Activated naive CD8-positive, alpha-beta T cell treated with anti-CD3 and anti-CD28 coated beads for 36 hours (primary cell): ENCODE results near the gene HLA-F. TPM values are rescaled to one million over a fixed set of nuclear protein-coding genes. Genes with fewer than 3 reads are reported as not detected.

ENCODE experiments used
- DNase-seq: peaks from one replicate; pipeline ENCODE4 v3.0.0; 2021
- H3K27ac Mint-ChIP-seq: one replicate; pipeline ENCODE4 v1.8.0; 2022; ENCODE audit warnings: mild to moderate bottlenecking, moderate library complexity, mixed read lengths
- H3K27me3 Mint-ChIP-seq: one replicate; pipeline ENCODE4 v1.8.0; 2022; ENCODE audit warnings: mild to moderate bottlenecking, mixed read lengths
- H3K36me3 Mint-ChIP-seq: one replicate; pipeline ENCODE4 v1.8.0; 2021; ENCODE audit warnings: mild to moderate bottlenecking, mixed read lengths
- H3K4me1 Mint-ChIP-seq: one replicate; pipeline ENCODE4 v1.8.0; 2021; ENCODE audit warnings: mixed read lengths
- H3K4me3 Mint-ChIP-seq: one replicate; pipeline ENCODE4 v1.8.0; 2022; ENCODE audit warnings: mild to moderate bottlenecking, moderate library complexity, mixed read lengths
- H3K9me3 Mint-ChIP-seq: one replicate; pipeline ENCODE4 v1.8.0; 2022; ENCODE audit warnings: mixed read lengths
- total RNA-seq, 2 experiments: library from RNA; stranded (reverse); gene quantifications; one replicate each; pipeline ENCODE4 v1.2.3, GENCODE V29; 2021

Gene HLA-F
- total RNA-seq, 2 experiments from 2014 or later = 178 to 181 TPM

DNA sequence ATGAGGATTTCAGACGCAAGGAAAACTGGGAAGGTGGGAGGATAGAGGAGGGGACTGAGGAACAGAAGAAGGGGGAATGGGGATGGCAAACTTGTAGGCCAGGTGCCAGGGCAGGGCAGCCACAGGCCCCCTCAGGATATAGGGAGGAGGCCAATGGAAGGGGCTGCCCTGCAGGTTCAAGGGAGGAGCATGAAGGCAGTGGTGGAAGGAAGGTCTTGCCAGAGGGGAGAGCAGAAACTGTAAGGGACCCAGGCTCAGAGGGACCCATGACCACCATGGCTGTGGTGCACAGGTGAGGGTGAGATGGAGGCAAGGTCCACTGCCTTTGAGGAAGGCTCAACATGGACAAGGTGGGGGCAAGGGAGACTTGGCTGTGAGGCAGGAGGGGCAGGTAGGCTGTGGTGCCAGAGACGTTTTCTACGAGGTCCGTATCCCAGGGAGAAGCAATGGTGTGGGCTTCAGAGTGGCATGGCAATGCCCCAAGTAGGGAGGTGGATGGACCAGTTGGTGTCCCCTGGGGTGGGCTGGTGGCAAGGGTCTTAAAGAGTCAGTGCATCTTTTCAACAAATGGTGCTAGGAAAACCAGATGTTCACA is 22.7 kb downstream of the HLA-F start:
- Mint-ChIP-seq H3K4me1 (peaks cover 24% of the 10 kb centered on the region), H3K27me3 (no peaks in the 10 kb centered on the region), H3K9me3 (no peaks in the 10 kb centered on the region), H3K36me3 (no peaks in the 10 kb centered on the region), H3K4me3 (no peak overlapping the region), H3K27ac (no peak overlapping the region)
- no peak for DNase-seq

GRCh38 chr6:29746846-29747687 is 23.8 kb downstream of the HLA-F start:
- Mint-ChIP-seq H3K27ac (no peak overlapping the region), H3K4me3 (peak overlapping the region; percentile 94), H3K36me3 (no peaks in the 10 kb centered on the region), H3K9me3 (no peaks in the 10 kb centered on the region), H3K4me1 (peaks cover 29% of the 10 kb centered on the region), H3K27me3 (no peaks in the 10 kb centered on the region)
- DNase-seq = no peak

DNA sequence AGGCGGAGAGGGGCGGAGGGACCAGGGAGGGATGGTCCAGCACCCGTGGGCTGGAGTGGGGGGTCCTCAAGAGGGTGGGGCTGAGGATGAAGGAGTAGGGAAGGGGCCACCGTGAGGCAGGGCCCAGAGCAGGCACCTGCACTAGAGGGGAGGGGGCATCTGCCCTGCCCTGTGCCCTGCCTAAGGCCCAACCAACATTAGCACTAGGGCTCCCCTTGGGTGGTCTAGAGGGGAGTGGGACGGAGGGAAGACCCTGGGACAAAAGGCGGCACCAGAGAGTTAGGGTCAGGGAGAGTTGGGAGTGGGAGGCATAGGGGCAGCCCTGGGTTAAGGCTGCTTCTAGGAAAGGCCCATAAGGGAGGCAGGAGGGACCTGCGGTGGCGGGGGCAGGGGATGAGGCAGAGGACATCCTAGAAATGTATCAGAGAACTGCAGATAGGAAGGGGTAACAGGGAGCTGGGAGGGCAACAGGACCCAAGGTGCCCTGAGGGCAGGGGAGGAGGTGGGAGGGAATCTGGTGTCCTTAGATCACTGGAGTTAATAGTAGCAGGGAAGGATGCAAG is 24.5 kb downstream of the HLA-F start:
- Mint-ChIP-seq H3K27ac (no peak overlapping the region), H3K9me3 (no peaks in the 10 kb centered on the region), H3K27me3 (no peaks in the 10 kb centered on the region), H3K4me3 (peak overlapping the region; percentile 94), H3K36me3 (no peaks in the 10 kb centered on the region), H3K4me1 (peaks cover 29% of the 10 kb centered on the region)
- DNase-seq = no peak

- H3K9me3 Mint-ChIP-seq = no peaks in the 10 kb centered on the region
- H3K27ac Mint-ChIP-seq = peak overlapping the region; percentile 82
- no peaks in the 10 kb centered on the region for H3K27me3 Mint-ChIP-seq
- no peaks in the 10 kb centered on the region for H3K36me3 Mint-ChIP-seq
- H3K4me3 Mint-ChIP-seq = peak overlapping the region; percentile 94
- DNase-seq = peak; percentile 83
- peaks cover 29% of the 10 kb centered on the region for H3K4me1 Mint-ChIP-seq
These were observed 25.4 kb downstream of the HLA-F start for GRCh38 chr6:29748391-29749307.

- H3K27ac Mint-ChIP-seq = peak overlapping the region; percentile 59
- peak overlapping the region; percentile 94 for H3K4me3 Mint-ChIP-seq
- DNase-seq = no peak
- peaks cover 29% of the 10 kb centered on the region for H3K4me1 Mint-ChIP-seq
- no peaks in the 10 kb centered on the region for H3K27me3 Mint-ChIP-seq
- H3K9me3 Mint-ChIP-seq = no peaks in the 10 kb centered on the region
- H3K36me3 Mint-ChIP-seq = no peaks in the 10 kb centered on the region
These were observed 26.1 kb downstream of the HLA-F start for GRCh38 chr6:29749308-29749662.

DNA sequence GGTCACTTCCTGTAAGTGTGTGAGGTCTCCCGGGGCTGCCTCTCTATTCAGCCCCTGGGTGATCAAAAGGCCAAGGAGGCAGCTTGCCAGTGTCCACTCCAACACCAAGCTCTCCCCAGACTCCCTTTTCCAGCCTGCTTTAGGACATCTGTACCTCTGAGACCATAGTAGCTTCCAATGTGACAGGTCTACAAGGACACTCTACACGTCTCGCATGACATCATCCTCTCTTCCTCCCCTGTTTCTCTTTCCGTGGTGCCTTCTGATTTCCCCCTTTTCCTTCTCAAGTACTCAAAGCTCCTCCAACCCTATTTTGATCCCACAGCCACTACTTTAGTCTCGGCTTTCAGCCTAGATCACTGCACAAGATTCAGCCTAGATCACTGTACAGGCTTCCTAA is 26.4 kb downstream of the HLA-F start:
- peak overlapping the region; percentile 59 for H3K27ac Mint-ChIP-seq
- peaks cover 29% of the 10 kb centered on the region for H3K4me1 Mint-ChIP-seq
- H3K4me3 Mint-ChIP-seq = peak overlapping the region; percentile 94
- no peaks in the 10 kb centered on the region for H3K9me3 Mint-ChIP-seq
- H3K36me3 Mint-ChIP-seq = no peaks in the 10 kb centered on the region
- H3K27me3 Mint-ChIP-seq = no peaks in the 10 kb centered on the region
- no peak for DNase-seq

DNA sequence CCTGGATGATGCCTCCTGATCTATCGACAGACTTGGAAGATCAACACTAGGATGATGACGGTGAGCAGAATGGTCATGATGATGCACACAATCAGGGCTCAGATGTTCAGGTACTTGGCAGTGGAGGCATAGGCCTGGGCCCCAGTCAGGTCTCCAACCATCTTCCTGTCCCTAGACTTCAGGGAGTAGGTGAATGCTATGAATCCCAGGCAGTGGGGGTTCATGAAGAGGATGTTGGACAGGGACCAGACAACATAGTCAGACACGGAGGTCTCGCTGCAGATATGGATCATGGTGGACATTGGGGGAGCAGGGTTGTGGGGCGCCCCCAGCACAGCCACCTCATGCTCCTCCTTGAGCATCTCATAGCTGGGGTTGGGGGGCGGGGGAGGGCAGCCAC is 27.5 kb downstream of the HLA-F start:
- Mint-ChIP-seq H3K36me3 (no peaks in the 10 kb centered on the region), H3K9me3 (no peaks in the 10 kb centered on the region), H3K27me3 (no peaks in the 10 kb centered on the region), H3K27ac (no peak overlapping the region), H3K4me1 (peaks cover 28% of the 10 kb centered on the region), H3K4me3 (peak overlapping the region; percentile 9)
- no peak for DNase-seq

DNA sequence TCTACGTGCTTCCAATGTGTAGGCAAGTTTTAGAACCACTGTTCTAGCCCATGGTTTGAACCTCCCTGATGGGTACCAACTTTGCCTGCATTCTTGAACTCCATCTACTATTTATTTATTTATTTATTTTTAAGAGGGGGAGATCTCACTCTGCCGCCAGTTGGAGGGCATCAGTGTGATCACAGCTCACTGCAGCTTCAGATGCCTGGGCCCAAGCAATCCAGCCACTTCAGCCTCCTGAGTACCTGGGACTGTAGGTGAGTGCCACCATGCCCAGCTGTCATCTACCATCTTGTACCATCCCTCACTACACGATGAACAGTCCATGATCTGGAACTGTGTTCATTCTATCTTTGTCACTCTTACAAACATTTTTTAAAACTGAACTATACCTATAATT is 28.2 kb downstream of the HLA-F start:
- DNase-seq = no peak
- peaks cover 26% of the 10 kb centered on the region for H3K4me1 Mint-ChIP-seq
- peak overlapping the region; percentile 59 for H3K27ac Mint-ChIP-seq
- H3K4me3 Mint-ChIP-seq = peak overlapping the region; percentile 90
- no peaks in the 10 kb centered on the region for H3K9me3 Mint-ChIP-seq
- no peaks in the 10 kb centered on the region for H3K27me3 Mint-ChIP-seq
- no peaks in the 10 kb centered on the region for H3K36me3 Mint-ChIP-seq

GRCh38 chr6:29752451-29753308 is 29.4 kb downstream of the HLA-F start:
- Mint-ChIP-seq H3K9me3 (no peaks in the 10 kb centered on the region), H3K4me1 (peaks cover 22% of the 10 kb centered on the region), H3K4me3 (peak overlapping the region; percentile 90), H3K27me3 (no peaks in the 10 kb centered on the region), H3K36me3 (no peaks in the 10 kb centered on the region), H3K27ac (peak overlapping the region; percentile 82)
- DNase-seq = peak; percentile 86

DNA sequence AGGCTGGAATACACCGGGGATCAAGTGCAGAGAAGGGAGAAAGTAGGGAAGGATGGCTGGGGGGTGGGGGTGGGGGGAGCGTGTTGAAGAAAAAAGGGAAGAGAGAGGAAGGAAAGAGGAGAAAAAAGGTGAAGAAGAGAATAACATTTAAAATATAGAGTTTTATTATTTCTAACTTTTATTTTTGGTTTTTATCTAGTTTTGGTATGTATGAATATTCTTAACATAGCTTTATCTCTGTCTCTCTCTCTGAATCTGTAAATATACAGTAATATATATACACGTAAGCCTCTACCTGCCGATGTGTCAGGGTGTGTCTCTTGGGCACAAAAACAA is 30.0 kb downstream of the HLA-F start:
- Mint-ChIP-seq H3K27ac (peak overlapping the region; percentile 82), H3K9me3 (no peaks in the 10 kb centered on the region), H3K4me1 (peaks cover 17% of the 10 kb centered on the region), H3K36me3 (no peaks in the 10 kb centered on the region), H3K27me3 (no peaks in the 10 kb centered on the region), H3K4me3 (peak overlapping the region; percentile 90)
- no peak for DNase-seq

DNA sequence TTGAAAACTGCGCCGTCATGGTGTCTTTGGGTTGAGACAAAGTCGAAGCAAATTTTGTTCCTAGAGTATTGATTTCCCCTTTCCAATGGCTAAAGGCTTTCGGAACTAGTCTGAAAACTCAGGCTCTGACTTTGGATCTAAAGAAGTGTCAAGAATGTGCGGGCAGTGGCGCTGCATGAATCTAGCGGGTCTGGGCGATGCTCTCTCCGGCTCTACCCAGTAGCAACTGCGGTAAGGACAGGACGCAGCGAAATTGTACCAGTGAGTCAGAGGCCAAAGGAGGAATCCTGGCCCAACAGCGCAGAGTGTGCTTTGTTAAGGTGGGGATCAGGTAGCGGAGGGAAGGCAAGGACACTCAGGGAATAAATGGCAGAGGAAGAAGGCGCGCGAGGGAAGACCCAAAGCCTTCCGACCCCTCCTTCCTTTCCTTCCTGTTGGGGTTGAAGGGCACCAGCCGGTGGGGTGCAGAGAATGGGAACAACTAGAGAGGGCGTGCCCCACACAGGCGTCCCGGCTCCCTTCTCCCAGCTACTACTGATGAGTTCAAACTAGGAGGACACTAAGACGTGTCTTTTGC is 32.1 kb downstream of the HLA-F start:
- Mint-ChIP-seq H3K4me1 (peaks cover 6% of the 10 kb centered on the region), H3K27me3 (no peaks in the 10 kb centered on the region), H3K36me3 (no peaks in the 10 kb centered on the region), H3K27ac (no peak overlapping the region), H3K4me3 (no peak overlapping the region), H3K9me3 (no peaks in the 10 kb centered on the region)
- DNase-seq = no peak

DNA sequence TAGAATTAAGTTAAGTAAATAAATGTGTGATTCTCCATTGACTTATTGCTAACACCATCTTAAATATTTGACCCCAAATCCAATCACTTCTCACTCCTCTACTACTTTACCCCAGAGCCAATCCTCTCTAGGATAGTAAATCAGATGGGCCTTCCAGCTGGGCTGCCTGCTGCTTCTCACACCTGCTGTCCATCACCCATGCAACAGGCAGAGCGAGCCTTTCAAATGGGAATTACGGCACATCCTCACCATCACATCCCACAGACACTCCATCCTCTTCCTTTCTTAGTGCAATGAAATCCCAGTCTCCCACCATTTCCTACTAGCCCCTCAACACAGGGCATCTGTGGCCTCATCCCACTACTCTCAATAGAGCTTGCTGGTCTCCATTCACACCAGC is 34.0 kb downstream of the HLA-F start:
- H3K9me3 Mint-ChIP-seq = no peaks in the 10 kb centered on the region
- H3K27ac Mint-ChIP-seq = no peak overlapping the region
- H3K36me3 Mint-ChIP-seq = no peaks in the 10 kb centered on the region
- H3K4me1 Mint-ChIP-seq = no peaks in the 10 kb centered on the region
- H3K27me3 Mint-ChIP-seq = no peaks in the 10 kb centered on the region
- DNase-seq = no peak
- H3K4me3 Mint-ChIP-seq = no peak overlapping the region

GRCh38 chr6:29757701-29758293 is 34.6 kb downstream of the HLA-F start:
- Mint-ChIP-seq H3K4me1 (peaks cover under 1% of the 10 kb centered on the region), H3K27ac (no peak overlapping the region), H3K27me3 (no peaks in the 10 kb centered on the region), H3K36me3 (no peaks in the 10 kb centered on the region), H3K9me3 (no peaks in the 10 kb centered on the region), H3K4me3 (no peak overlapping the region)
- no peak for DNase-seq

DNA sequence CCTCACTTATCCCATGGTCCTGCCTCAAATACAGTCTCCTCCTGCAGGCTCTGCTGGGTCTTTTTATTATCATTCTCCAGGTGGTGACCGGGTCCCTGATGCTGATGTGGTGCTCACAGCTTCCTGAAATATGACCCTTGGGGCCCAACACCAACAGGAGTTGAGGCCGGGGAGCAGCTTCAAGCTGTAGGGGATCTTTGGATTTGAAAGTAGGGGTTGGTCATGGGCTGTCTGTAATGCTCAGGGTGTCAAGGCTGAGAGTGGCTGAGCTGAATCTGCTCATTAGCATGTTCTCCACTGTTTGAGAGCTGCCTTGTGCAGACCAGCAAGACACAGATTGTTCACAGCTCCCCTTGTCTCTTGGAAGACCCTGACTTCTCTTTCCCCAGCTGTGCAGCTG is 35.5 kb downstream of the HLA-F start:
- H3K36me3 Mint-ChIP-seq = no peaks in the 10 kb centered on the region
- H3K27ac Mint-ChIP-seq = no peak overlapping the region
- H3K4me1 Mint-ChIP-seq = peaks cover 7% of the 10 kb centered on the region
- no peak for DNase-seq
- H3K4me3 Mint-ChIP-seq = no peak overlapping the region
- no peaks in the 10 kb centered on the region for H3K9me3 Mint-ChIP-seq
- H3K27me3 Mint-ChIP-seq = no peaks in the 10 kb centered on the region
